Loucy (cell line): ENCODE data around the gene ACBD3.

Source experiments
- H2AFZ ChIP-seq: fragments of 200-600 bp; sonication (generic); 2 replicates; pipeline ENCODE4 v1.6.0; 2016; ENCODE audit warnings: antibody characterized with exemption, mild to moderate bottlenecking, low read length, moderate library complexity
- H3F3A ChIP-seq: fragments of 200-600 bp; 2 replicates; pipeline ENCODE4 v1.6.0; 2016; ENCODE audit warnings: antibody characterized with exemption, low read depth, mild to moderate bottlenecking
- H3K27me3 ChIP-seq: fragments of 200-600 bp; sonication (generic); 2 replicates; pipeline ENCODE4 v1.6.1; 2014; ENCODE audit warnings: low read length, mild to moderate bottlenecking; ENCODE audit not compliant: insufficient read depth, poor library complexity, severe bottlenecking
- H3K36me3 ChIP-seq: fragments of 200-600 bp; sonication (generic); 2 replicates; pipeline ENCODE4 v1.6.1; 2016; ENCODE audit warnings: low read length; ENCODE audit not compliant: insufficient read depth
- H3K4me1 ChIP-seq: fragments of 200-600 bp; sonication (generic); 2 replicates; pipeline ENCODE4 v1.5.1; 2014; ENCODE audit warnings: low read length, mild to moderate bottlenecking; ENCODE audit not compliant: insufficient read depth, poor library complexity, severe bottlenecking
- H3K4me2 ChIP-seq: fragments of 200-600 bp; sonication (generic); 2 replicates; pipeline ENCODE4 v1.6.0; 2014; ENCODE audit warnings: antibody characterized with exemption, low read length, low read depth, mild to moderate bottlenecking; ENCODE audit not compliant: poor library complexity, severe bottlenecking
- H3K4me3 ChIP-seq: fragments of 200-600 bp; sonication (generic); 2 replicates; pipeline ENCODE4 v1.5.1; 2014; ENCODE audit warnings: low read length, mild to moderate bottlenecking, mixed read lengths; ENCODE audit not compliant: poor library complexity, severe bottlenecking
- H3K79me2 ChIP-seq: fragments of 200-600 bp; sonication (generic); 2 replicates; pipeline ENCODE4 v1.6.1; 2014; ENCODE audit warnings: low read length; ENCODE audit not compliant: insufficient read depth
- H3K9ac ChIP-seq: fragments of 200-600 bp; sonication (generic); 2 replicates; pipeline ENCODE4 v1.6.0; 2014; ENCODE audit warnings: mild to moderate bottlenecking, low read depth, low read length, moderate library complexity; ENCODE audit not compliant: poor library complexity, severe bottlenecking
- H3K9me2 ChIP-seq: fragments of 200-600 bp; sonication (generic); replicated peaks from 2 replicates; pipeline ENCODE4 v1.6.1; 2016; ENCODE audit warnings: low read depth, low read length, mixed read lengths
- H3K9me3 ChIP-seq: fragments of 200-600 bp; sonication (generic); 2 replicates; pipeline ENCODE4 v1.6.1; 2014; ENCODE audit warnings: mild to moderate bottlenecking, antibody characterized with exemption, low read length, low read depth; ENCODE audit not compliant: insufficient read depth
- H4K20me1 ChIP-seq: fragments of 200-600 bp; sonication (generic); 2 replicates; pipeline ENCODE4 v1.6.0; 2014; ENCODE audit warnings: antibody characterized with exemption, low read length, mild to moderate bottlenecking; ENCODE audit not compliant: insufficient read depth, poor library complexity, severe bottlenecking
- EZH2phosphoT487 ChIP-seq: fragments of 200-600 bp; IDR thresholded peaks from 2 replicates; pipeline ENCODE4 v1.6.1; 2018; ENCODE audit warnings: antibody characterized with exemption, mild to moderate bottlenecking, moderate library complexity, borderline replicate concordance
- TF ChIP-seq, protein P1 (sequence below): fragments of 200-600 bp; sonication (generic); conservative IDR thresholded peaks from 2 replicates; pipeline ENCODE4 v1.5.1; 2014; ENCODE audit warnings: mild to moderate bottlenecking, antibody characterized with exemption, low read length

ACBD3 gene

GRCh38 chr1:226210571-226211176 lies 24.1 kb upstream of the ACBD3 start:
- H2AFZ ChIP-seq, result no peak overlapping the region
- H3K9me2 ChIP-seq, result no peaks in the 10 kb centered on the region
- no peak overlapping the region for H3K4me3 ChIP-seq
- no peaks in the 10 kb centered on the region for H3K4me1 ChIP-seq
- no peaks in the 10 kb centered on the region for H3K9me3 ChIP-seq
- H4K20me1 ChIP-seq, result no peaks in the 10 kb centered on the region
- no peak for TF ChIP-seq EZH2phosphoT487
- TF ChIP-seq, protein P1, sequence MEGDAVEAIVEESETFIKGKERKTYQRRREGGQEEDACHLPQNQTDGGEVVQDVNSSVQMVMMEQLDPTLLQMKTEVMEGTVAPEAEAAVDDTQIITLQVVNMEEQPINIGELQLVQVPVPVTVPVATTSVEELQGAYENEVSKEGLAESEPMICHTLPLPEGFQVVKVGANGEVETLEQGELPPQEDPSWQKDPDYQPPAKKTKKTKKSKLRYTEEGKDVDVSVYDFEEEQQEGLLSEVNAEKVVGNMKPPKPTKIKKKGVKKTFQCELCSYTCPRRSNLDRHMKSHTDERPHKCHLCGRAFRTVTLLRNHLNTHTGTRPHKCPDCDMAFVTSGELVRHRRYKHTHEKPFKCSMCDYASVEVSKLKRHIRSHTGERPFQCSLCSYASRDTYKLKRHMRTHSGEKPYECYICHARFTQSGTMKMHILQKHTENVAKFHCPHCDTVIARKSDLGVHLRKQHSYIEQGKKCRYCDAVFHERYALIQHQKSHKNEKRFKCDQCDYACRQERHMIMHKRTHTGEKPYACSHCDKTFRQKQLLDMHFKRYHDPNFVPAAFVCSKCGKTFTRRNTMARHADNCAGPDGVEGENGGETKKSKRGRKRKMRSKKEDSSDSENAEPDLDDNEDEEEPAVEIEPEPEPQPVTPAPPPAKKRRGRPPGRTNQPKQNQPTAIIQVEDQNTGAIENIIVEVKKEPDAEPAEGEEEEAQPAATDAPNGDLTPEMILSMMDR, result no peak
- no peaks in the 10 kb centered on the region for H3K79me2 ChIP-seq
- no peaks in the 10 kb centered on the region for H3F3A ChIP-seq
- H3K27me3 ChIP-seq, result no peaks in the 10 kb centered on the region
- H3K4me2 ChIP-seq, result no peak overlapping the region
- H3K9ac ChIP-seq, result no peak overlapping the region
- no peaks in the 10 kb centered on the region for H3K36me3 ChIP-seq

GRCh38 chr1:226209307-226210059 lies 22.9 kb upstream of the ACBD3 start:
- Histone ChIP-seq H3K4me2 (no peak overlapping the region), H2AFZ (no peak overlapping the region), H4K20me1 (no peaks in the 10 kb centered on the region), H3K4me1 (no peaks in the 10 kb centered on the region), H3K9ac (no peak overlapping the region), H3K9me2 (no peaks in the 10 kb centered on the region), H3K36me3 (no peaks in the 10 kb centered on the region), H3K9me3 (no peaks in the 10 kb centered on the region), H3K79me2 (no peaks in the 10 kb centered on the region), H3F3A (no peaks in the 10 kb centered on the region), H3K27me3 (no peaks in the 10 kb centered on the region), H3K4me3 (no peak overlapping the region)
- TF ChIP-seq, protein P1, result no peak
- no peak for TF ChIP-seq EZH2phosphoT487

DNA sequence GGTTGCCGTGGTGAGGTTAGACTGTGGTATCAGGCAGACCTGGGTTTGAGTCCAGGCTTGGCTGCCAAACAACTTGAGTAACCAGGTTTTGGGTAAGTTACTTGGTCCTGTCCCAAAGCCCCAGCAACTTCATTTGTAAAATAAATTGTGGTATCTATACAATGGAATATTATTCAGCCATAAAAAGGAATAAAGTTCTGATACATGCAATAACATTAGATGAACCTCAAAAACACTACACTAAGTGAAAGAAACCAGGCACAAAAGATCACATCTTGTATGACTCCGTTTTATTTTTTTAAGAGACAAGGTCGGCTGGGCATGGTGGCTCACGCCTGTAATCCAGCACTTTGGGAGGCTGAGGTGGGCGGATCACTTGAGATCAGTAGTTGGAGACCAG lies 20.5 kb upstream of the ACBD3 start:
- Histone ChIP-seq H3K4me1 (no peaks in the 10 kb centered on the region), H3K9ac (no peak overlapping the region), H2AFZ (no peak overlapping the region), H3K4me3 (no peak overlapping the region), H3K36me3 (no peaks in the 10 kb centered on the region), H3K9me2 (no peaks in the 10 kb centered on the region), H4K20me1 (no peaks in the 10 kb centered on the region), H3K9me3 (no peaks in the 10 kb centered on the region), H3K4me2 (no peak overlapping the region), H3K79me2 (no peaks in the 10 kb centered on the region), H3K27me3 (no peaks in the 10 kb centered on the region), H3F3A (no peaks in the 10 kb centered on the region)
- no peak for TF ChIP-seq EZH2phosphoT487
- TF ChIP-seq, protein P1, result no peak
